CD14-positive monocyte (primary cell): Measurements from ENCODE around the gene RANBP10. TPM values are rescaled to one million over a fixed set of nuclear protein-coding genes. Genes with fewer than 3 reads are reported as not detected.
A peak's percentile ranks its signal among the peaks of the same experiment; 100 is the strongest.

Experiments
- DNase-seq, 3 donors: peaks; one replicate each; pipeline ENCODE4 v3.0.0-alpha.2; 2011 to 2022
- H2AFZ ChIP-seq: 2 replicates; pipeline ENCODE4 v1.6.0; 2012; ENCODE audit warnings: mild to moderate bottlenecking, low read depth, low read length, inconsistent platforms; ENCODE audit not compliant: insufficient read depth, poor library complexity, severe bottlenecking
- H3K27ac ChIP-seq, 2 donors: 1 replicate in 1 of 2; 2 replicates in 1 of 2; pipeline ENCODE4 v1.5.1; 2012 to 2013; ENCODE audit warnings: low read length in 2 of 2, control low read depth in 1 of 2, inconsistent platforms in 1 of 2, low read depth in 1 of 2, mild to moderate bottlenecking in 1 of 2
- H3K27me3 ChIP-seq, 2 donors: one replicate each; pipeline versions ENCODE4 v1.6.0 to v1.6.1; 2011 to 2013; ENCODE audit warnings: low read length in 2 of 2; ENCODE audit not compliant: control insufficient read depth in 2 of 2, insufficient read depth in 2 of 2
- H3K36me3 ChIP-seq, 2 donors: replicated peaks in 1 of 2; 1 replicate in 1 of 2; 2 replicates in 1 of 2; pipeline versions ENCODE4 v1.5.1 to v1.6.1; 2012 to 2013; ENCODE audit warnings: low read length in 2 of 2, control low read depth in 1 of 2, inconsistent platforms in 1 of 2, mild to moderate bottlenecking in 1 of 2; ENCODE audit not compliant: insufficient read depth in 2 of 2, control insufficient read depth in 1 of 2
- H3K4me1 ChIP-seq, 2 donors: 1 replicate in 1 of 2; 2 replicates in 1 of 2; pipeline versions ENCODE4 v1.5.1 to v1.6.1; 2012 to 2013; ENCODE audit warnings: low read length in 2 of 2, control low read depth in 1 of 2, inconsistent platforms in 1 of 2, mild to moderate bottlenecking in 1 of 2, moderate library complexity in 1 of 2; ENCODE audit not compliant: insufficient read depth in 2 of 2, control insufficient read depth in 1 of 2
- H3K4me2 ChIP-seq: replicated peaks from 2 replicates; pipeline ENCODE3; 2012; ENCODE audit warnings: low read length, moderate library complexity, mild to moderate bottlenecking; ENCODE audit not compliant: poor library complexity, severe bottlenecking; ENCODE audit errors: extremely low read depth
- H3K4me3 ChIP-seq, 3 experiments: fragments of 200-600 bp in 1 of 3; sonication (generic) in 1 of 3; replicated peaks in 1 of 3; 1 replicate in 2 of 3; 2 replicates in 1 of 3; pipeline ENCODE4 v1.5.1; 2011 to 2013; ENCODE audit warnings: low read length in 3 of 3, mild to moderate bottlenecking in 3 of 3, control low read depth in 2 of 3, low read depth in 2 of 3, inconsistent platforms in 1 of 3, moderate library complexity in 1 of 3
- H3K79me2 ChIP-seq: 2 replicates; pipeline ENCODE4 v1.6.0; 2012; ENCODE audit warnings: mild to moderate bottlenecking, control low read depth, inconsistent platforms, low read length, moderate library complexity; ENCODE audit not compliant: insufficient read depth
- H3K9ac ChIP-seq: 2 replicates; pipeline ENCODE4 v1.6.0; 2017; ENCODE audit warnings: low read length, mild to moderate bottlenecking; ENCODE audit not compliant: insufficient read depth, poor library complexity, severe bottlenecking
- H3K9me3 ChIP-seq, 2 donors: replicated peaks in 1 of 2; 1 replicate in 1 of 2; 2 replicates in 1 of 2; pipeline versions ENCODE4 v1.5.1 to v1.6.1; 2012 to 2013; ENCODE audit warnings: low read length in 2 of 2, control low read depth in 1 of 2; ENCODE audit not compliant: control insufficient read depth in 1 of 2, insufficient read depth in 1 of 2
- H4K20me1 ChIP-seq: 2 replicates; pipeline ENCODE4 v1.6.0; 2012; ENCODE audit warnings: mild to moderate bottlenecking, low read length, control low read depth, moderate library complexity; ENCODE audit not compliant: insufficient read depth
- H3K27ac Mint-ChIP-seq, 7 donors: one replicate each; pipeline ENCODE4 v1.8.0; 2020; ENCODE audit warnings: mild to moderate bottlenecking in 7 of 7, mixed read lengths in 7 of 7, moderate library complexity in 6 of 7, inconsistent platforms in 2 of 7
- H3K27me3 Mint-ChIP-seq, 3 donors: one replicate each; pipeline ENCODE4 v1.8.0; 2021 to 2022; ENCODE audit warnings: low read depth in 3 of 3, mild to moderate bottlenecking in 3 of 3, mixed read lengths in 3 of 3, moderate library complexity in 3 of 3, inconsistent platforms in 1 of 3
- H3K36me3 Mint-ChIP-seq, 2 donors: one replicate each; pipeline ENCODE4 v1.8.0; 2020; ENCODE audit warnings: mixed read lengths in 2 of 2, inconsistent platforms in 1 of 2, mild to moderate bottlenecking in 1 of 2
- H3K4me1 Mint-ChIP-seq: one replicate; pipeline ENCODE4 v1.8.0; 2020; ENCODE audit warnings: mild to moderate bottlenecking, mixed read lengths
- H3K4me3 Mint-ChIP-seq, 2 donors: one replicate each; pipeline ENCODE4 v1.8.0; 2020; ENCODE audit warnings: mild to moderate bottlenecking in 2 of 2, mixed read lengths in 2 of 2, moderate library complexity in 1 of 2
- H3K9me3 Mint-ChIP-seq, 7 donors: one replicate each; pipeline ENCODE4 v1.8.0; 2020 to 2022; ENCODE audit warnings: mixed read lengths in 7 of 7, mild to moderate bottlenecking in 6 of 7, moderate library complexity in 6 of 7, inconsistent platforms in 2 of 7
- CTCF ChIP-seq: fragments of 200-600 bp; IDR thresholded peaks from one replicate; pipeline ENCODE4 v1.8.0; 2022; ENCODE audit warnings: antibody characterized with exemption, mild to moderate bottlenecking
- WGBS: methylation state at CpG from one replicate; pipeline ENCODE4 v1.1.5; 2013; ENCODE audit warnings: missing lambda C conversion rate; ENCODE audit not compliant: insufficient coverage; 5-methylcytosine and 5-hydroxymethylcytosine counted together
- intact Hi-C, 2 donors: fragments of 100-400 bp; cut with micrococcal nuclease; formaldehyde crosslinking; loops; one replicate each; pipeline versions ENCODE4 v1.15.0 to v1.15.1; 2023
- polyA plus RNA-seq, 3 donors: library from polyadenylated mRNA; depleted of rRNA in 1 of 3; unstranded in 2 of 3; stranded (reverse) in 1 of 3; fragments of 300-500 nt in 2 of 3; fragments of >200 nt in 1 of 3; fragmentation: Illumina TruSeq in 2 of 3; gene quantifications; 1 replicate in 2 of 3; 2 replicates in 1 of 3; pipeline ENCODE4 v1.2.3, GENCODE V29; 2012 to 2021

The RANBP10 gene
- polyA plus RNA-seq, 3 donors, result 6.4 to 16.7 (median 6.6) TPM

- Mint-ChIP-seq H3K9me3 (no peaks in the 10 kb centered on the region), H3K4me3 (no peak overlapping the region), H3K27ac (no peak overlapping the region), H3K27me3 (peaks cover 0 to 2% (median 0%) of the 10 kb centered on the region in 3 donors), H3K36me3 (peaks cover 4 to 13% of the 10 kb centered on the region in 2 donors), H3K4me1 (no peaks in the 10 kb centered on the region)
- DNase-seq, result no peak
- intact Hi-C loops, result loop anchor here in 1 of 2 donors (10.0 kb wide), 1 partner anchor 242 kb away; no protein-coding TSS in a partner anchor
- Histone ChIP-seq H3K79me2 (no peaks in the 10 kb centered on the region), H3K9me3 (no peaks in the 10 kb centered on the region), H3K4me2 (no peak overlapping the region), H3K27me3 (no peaks in the 10 kb centered on the region), H3K36me3 (peaks cover 8 to 17% of the 10 kb centered on the region in 2 donors), H3K9ac (no peak overlapping the region), H4K20me1 (no peaks in the 10 kb centered on the region), H3K27ac (no peak overlapping the region), H3K4me3 (no peak overlapping the region), H2AFZ (no peak overlapping the region), H3K4me1 (no peaks in the 10 kb centered on the region)
- no peak for TF ChIP-seq CTCF
- 100% methylated on average over 2 of the region's 2 CpGs for WGBS
Observed at GRCh38 chr16:67822511-67822910, 16.2 kb upstream of the RANBP10 start.

GRCh38 chr16:67820608-67821259, 14.4 kb upstream of the RANBP10 start:
- H3K27ac ChIP-seq, result no peak overlapping the region
- no peaks in the 10 kb centered on the region for H3K27me3 ChIP-seq
- no peaks in the 10 kb centered on the region for H3K36me3 Mint-ChIP-seq
- no peak overlapping the region for H3K4me3 Mint-ChIP-seq
- no peaks in the 10 kb centered on the region for H4K20me1 ChIP-seq
- no peaks in the 10 kb centered on the region for H3K79me2 ChIP-seq
- H3K9me3 Mint-ChIP-seq, result no peaks in the 10 kb centered on the region
- H3K27ac Mint-ChIP-seq, result peak overlapping the region in 1 of 7 donors; percentile 53
- peaks cover 0 to 2% (median 1%) of the 10 kb centered on the region in 3 donors for H3K27me3 Mint-ChIP-seq
- H3K36me3 ChIP-seq, result no peaks in the 10 kb centered on the region
- no peaks in the 10 kb centered on the region for H3K9me3 ChIP-seq
- H3K4me1 Mint-ChIP-seq, result peaks cover 2% of the 10 kb centered on the region
- intact Hi-C loops, result loop anchor here in 1 of 2 donors (10.0 kb wide), 1 partner anchor 244 kb away; no protein-coding TSS in a partner anchor
- WGBS, result 96% methylated on average over 10 of the region's 11 CpGs
- H3K4me1 ChIP-seq, result no peaks in the 10 kb centered on the region
- no peak overlapping the region for H3K4me3 ChIP-seq
- H2AFZ ChIP-seq, result no peak overlapping the region
- H3K4me2 ChIP-seq, result no peak overlapping the region
- no peak overlapping the region for H3K9ac ChIP-seq
- TF ChIP-seq CTCF, result no peak
- no peak for DNase-seq
